Measurements from ENCODE around the gene LGALS4. TPM values are rescaled to one million over a fixed set of nuclear protein-coding genes. Genes with fewer than 3 reads are reported as not detected.
A peak's percentile ranks its signal among the peaks of the same experiment; 100 is the strongest.
"Not testable (repeated sequence)": the region's sequence is repeated elsewhere in the genome, so short reads cannot be mapped to it uniquely, and the experiment has no call there.

Gene LGALS4
- total RNA-seq, 1 donor from 2014 or later = 33.4 TPM

DNA sequence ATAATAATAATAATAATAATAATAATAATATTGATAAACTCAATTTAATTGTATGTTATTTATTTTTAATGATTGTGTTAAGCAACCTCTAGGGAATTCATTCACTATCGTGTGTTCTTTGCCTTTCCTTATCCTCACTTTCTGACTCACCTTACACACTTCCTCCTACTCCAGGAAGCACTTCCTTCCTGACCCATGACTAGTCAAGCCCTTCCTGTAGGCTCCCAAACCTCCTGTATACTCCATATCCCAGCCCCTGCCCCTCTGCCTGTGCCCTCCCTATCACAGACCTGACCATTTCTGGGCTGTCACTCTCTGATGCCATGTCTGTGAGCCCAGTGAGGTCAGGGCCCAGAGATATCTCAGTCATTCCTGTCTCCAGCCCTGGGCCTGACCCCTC, 7.6 kb downstream of the LGALS4 start:
- TF ChIP-seq, protein P1, sequence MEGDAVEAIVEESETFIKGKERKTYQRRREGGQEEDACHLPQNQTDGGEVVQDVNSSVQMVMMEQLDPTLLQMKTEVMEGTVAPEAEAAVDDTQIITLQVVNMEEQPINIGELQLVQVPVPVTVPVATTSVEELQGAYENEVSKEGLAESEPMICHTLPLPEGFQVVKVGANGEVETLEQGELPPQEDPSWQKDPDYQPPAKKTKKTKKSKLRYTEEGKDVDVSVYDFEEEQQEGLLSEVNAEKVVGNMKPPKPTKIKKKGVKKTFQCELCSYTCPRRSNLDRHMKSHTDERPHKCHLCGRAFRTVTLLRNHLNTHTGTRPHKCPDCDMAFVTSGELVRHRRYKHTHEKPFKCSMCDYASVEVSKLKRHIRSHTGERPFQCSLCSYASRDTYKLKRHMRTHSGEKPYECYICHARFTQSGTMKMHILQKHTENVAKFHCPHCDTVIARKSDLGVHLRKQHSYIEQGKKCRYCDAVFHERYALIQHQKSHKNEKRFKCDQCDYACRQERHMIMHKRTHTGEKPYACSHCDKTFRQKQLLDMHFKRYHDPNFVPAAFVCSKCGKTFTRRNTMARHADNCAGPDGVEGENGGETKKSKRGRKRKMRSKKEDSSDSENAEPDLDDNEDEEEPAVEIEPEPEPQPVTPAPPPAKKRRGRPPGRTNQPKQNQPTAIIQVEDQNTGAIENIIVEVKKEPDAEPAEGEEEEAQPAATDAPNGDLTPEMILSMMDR (conservative IDR thresholded peaks at IDR 0.05) = no peak
- no peak overlapping the region for H3K4me3 Mint-ChIP-seq
- no peaks in the 10 kb centered on the region for H3K36me3 Mint-ChIP-seq
- no peaks in the 10 kb centered on the region for H3K9me3 Mint-ChIP-seq
- peaks cover 9% of the 10 kb centered on the region for H3K4me1 Mint-ChIP-seq (ENCODE audit: unreplicated experiment)
- peak overlapping the region; percentile 72 for H3K27ac Mint-ChIP-seq
- no peak for DNase-seq (ENCODE audit: extremely low spot score, unreplicated experiment)
- H3K27me3 Mint-ChIP-seq = no peaks in the 10 kb centered on the region

DNA sequence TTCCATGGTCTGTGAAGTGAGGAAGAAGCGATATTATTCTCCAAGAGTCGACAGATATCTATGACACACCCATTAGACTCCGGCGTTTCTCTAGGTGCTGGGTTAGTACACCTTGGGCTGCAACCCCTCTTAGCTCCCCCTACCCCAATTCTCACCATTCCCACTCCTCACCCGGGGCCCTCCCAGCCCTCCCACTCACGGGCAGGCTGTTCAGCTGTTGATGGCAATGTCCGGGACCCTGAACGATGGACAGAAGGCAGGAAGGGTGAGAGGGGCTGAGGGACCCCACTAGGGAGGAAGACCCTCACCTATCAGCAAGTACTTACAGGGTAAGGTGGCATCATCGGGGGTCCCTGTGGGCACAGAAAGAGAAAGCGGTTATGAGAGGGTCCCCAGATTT, 9.2 kb downstream of the LGALS4 start:
- H3K4me1 Mint-ChIP-seq (ENCODE audit: unreplicated experiment) = peaks cover 9% of the 10 kb centered on the region
- H3K27ac Mint-ChIP-seq = no peak overlapping the region
- peaks cover 5% of the 10 kb centered on the region for H3K9me3 Mint-ChIP-seq
- no peak for DNase-seq (ENCODE audit: extremely low spot score, unreplicated experiment)
- H3K4me3 Mint-ChIP-seq = no peak overlapping the region
- H3K36me3 Mint-ChIP-seq = peaks cover 4% of the 10 kb centered on the region
- no peaks in the 10 kb centered on the region for H3K27me3 Mint-ChIP-seq
- TF ChIP-seq, protein P1 (conservative IDR thresholded peaks at IDR 0.05) = no peak

DNA sequence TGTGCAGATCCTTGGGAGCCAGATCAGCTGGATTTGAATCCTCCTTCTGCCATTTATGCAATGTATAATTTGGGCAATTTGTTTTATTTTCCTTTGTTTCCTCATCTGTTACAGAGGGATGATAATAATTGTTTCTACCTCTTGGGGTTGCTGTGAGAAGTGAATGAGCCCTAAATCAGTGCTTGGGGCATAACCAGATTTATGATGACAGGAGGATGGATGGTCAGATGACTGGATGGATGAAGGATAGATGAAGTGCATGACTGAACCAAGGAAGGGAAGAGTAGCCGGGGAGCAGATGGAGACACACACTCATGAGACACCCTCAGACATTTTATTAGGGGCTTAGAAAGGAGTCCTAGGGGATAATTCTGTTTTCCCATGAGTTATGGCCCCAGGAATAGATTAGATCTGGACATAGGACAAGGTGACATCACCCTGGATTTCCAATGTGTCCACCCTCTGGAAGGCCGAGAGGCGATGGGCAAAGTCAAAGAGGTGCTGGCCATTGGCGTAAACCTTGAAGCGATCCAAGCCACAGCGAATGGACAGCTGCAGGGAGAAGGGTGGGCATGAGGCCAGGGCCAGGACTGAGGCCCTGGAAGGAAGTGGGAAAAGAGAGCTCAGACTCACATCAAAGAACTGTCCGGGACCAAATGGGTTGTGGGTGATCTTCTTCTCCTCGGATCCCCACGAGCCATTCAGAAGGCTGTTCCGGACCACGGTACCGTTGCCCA, 11.2 kb downstream of the LGALS4 start:
- TF ChIP-seq, protein P1 (conservative IDR thresholded peaks at IDR 0.05) = no peak
- no peaks in the 10 kb centered on the region for H3K27me3 Mint-ChIP-seq
- DNase-seq (ENCODE audit: extremely low spot score, unreplicated experiment) = no peak
- H3K27ac Mint-ChIP-seq = no peak overlapping the region
- H3K9me3 Mint-ChIP-seq = peaks cover 5% of the 10 kb centered on the region
- H3K4me3 Mint-ChIP-seq = no peak overlapping the region
- H3K4me1 Mint-ChIP-seq (ENCODE audit: unreplicated experiment) = no peaks in the 10 kb centered on the region
- peaks cover 4% of the 10 kb centered on the region for H3K36me3 Mint-ChIP-seq

DNA sequence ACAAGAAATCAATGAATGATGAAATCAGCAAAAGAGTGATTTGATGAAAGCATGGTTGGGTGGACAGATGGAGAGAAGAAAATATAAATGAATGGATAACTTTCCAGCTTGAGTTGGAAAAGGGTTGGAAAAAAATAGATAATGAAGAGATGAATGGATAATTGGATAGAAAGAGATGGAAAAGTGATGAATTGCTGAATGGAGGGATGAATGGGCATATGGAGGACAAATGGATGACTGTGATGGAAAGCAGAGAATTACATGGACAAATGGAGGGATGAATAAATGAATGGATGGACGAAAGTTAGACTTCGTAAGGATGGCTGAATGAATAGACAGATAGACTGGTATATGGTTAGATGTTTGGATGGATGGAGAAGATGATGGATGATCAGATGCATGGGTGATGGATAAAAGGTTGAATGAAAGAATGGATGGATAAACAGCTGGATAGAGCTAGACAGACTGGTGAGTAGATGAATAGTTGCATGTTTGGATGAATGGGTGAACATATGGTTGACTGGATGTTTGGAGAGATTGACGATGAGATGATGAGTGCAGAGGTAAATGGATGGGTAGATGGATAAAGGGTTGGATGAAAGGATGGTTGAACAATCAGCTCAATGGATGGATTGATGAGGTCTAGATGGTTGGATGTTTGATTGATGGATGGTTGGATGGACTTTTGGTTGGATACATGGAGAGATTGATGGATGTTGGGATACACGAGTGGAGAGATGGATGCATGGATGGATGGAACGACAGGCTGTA, 12.0 kb downstream of the LGALS4 start:
- Mint-ChIP-seq H3K9me3 (peaks cover 5% of the 10 kb centered on the region), H3K4me3 (no peak overlapping the region), H3K4me1 (ENCODE audit: unreplicated experiment) (no peaks in the 10 kb centered on the region), H3K27ac (no peak overlapping the region), H3K27me3 (no peaks in the 10 kb centered on the region), H3K36me3 (peaks cover 4% of the 10 kb centered on the region)
- no peak for DNase-seq (ENCODE audit: extremely low spot score, unreplicated experiment)
- TF ChIP-seq, protein P1 (conservative IDR thresholded peaks at IDR 0.05) = no peak

DNA sequence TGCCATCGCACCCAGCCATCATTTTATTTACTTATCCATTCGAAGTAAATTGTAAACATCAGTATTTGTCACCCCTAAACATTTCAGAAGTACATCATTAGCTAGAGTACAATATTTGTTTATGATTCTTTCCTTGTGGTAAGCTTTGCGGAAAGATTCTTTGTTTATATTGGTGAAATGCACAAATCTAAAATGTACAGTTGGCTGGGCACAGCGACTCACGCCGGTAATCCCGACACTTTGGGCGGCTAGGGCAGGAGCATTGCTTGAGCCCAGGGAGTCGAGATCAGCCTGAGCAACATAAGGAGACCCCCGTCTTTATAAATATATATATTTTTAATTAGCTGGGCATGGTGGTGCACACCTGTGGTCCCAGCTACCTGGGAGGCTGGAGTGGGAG, 13.6 kb downstream of the LGALS4 start:
- peaks cover 5% of the 10 kb centered on the region for H3K9me3 Mint-ChIP-seq

DNA sequence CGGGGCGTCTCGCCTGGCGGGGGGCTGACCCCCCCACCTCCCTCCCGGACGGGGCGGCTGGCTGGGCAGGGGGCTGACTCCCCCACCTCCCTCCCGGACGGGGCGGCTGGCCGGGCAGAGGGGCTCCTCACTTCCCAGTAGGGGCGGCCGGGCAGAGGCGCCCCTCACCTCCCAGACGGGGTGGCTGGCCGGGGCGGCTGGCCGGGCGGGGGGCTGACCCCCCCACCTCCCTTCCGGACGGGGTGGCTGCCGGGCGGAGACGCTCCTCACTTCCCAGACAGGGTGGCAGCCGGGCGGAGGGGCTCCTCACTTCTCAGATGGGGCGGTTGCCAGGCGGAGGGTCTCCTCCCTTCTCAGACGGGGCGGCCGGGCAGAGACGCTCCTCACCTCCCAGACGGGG, 15.0 kb downstream of the LGALS4 start:
- H3K27me3 Mint-ChIP-seq; H3K4me1 Mint-ChIP-seq (ENCODE audit: unreplicated experiment); H3K36me3 Mint-ChIP-seq; H3K27ac Mint-ChIP-seq; H3K4me3 Mint-ChIP-seq; DNase-seq (ENCODE audit: extremely low spot score, unreplicated experiment); H3K9me3 Mint-ChIP-seq: not testable (repeated sequence)

More for the DNA sequence above, 13.6 kb downstream of the LGALS4 start:
- H3K27ac Mint-ChIP-seq = no peak overlapping the region
- H3K4me3 Mint-ChIP-seq = no peak overlapping the region
- no peaks in the 10 kb centered on the region for H3K4me1 Mint-ChIP-seq (ENCODE audit: unreplicated experiment)
- TF ChIP-seq, protein P1 (conservative IDR thresholded peaks at IDR 0.05) = no peak
- no peaks in the 10 kb centered on the region for H3K27me3 Mint-ChIP-seq
- H3K36me3 Mint-ChIP-seq = peaks cover 4% of the 10 kb centered on the region
- DNase-seq (ENCODE audit: extremely low spot score, unreplicated experiment) = no peak

Measured in type B pancreatic cell (in vitro differentiated cells).